GM10847 (cell line): Measurements from ENCODE around the gene NEXN.

Experiments used
- POLR2A ChIP-seq: IDR thresholded peaks from 2 replicates; pipeline ENCODE4 v1.6.1; 2011; ENCODE audit not compliant: insufficient read length; ENCODE audit errors: extremely low read depth

The NEXN gene

GRCh38 chr1:77940921-77941570 lies 52.6 kb downstream of the NEXN start:
- TF ChIP-seq POLR2A = no peak

GRCh38 chr1:77942400-77943140 lies 54.1 kb downstream of the NEXN start:
- no peak for TF ChIP-seq POLR2A

GRCh38 chr1:77945345-77945744 lies 56.9 kb downstream of the NEXN start:
- no peak for TF ChIP-seq POLR2A

- no peak for TF ChIP-seq POLR2A
Measured at GRCh38 chr1:77948841-77949424, 60.5 kb downstream of the NEXN start.

GRCh38 chr1:77950873-77951272 lies 62.4 kb downstream of the NEXN start:
- TF ChIP-seq POLR2A = no peak

- no peak for TF ChIP-seq POLR2A
Measured at GRCh38 chr1:77951328-77951727, 62.9 kb downstream of the NEXN start.

GRCh38 chr1:77953907-77954306 lies 65.5 kb downstream of the NEXN start:
- TF ChIP-seq POLR2A = no peak

GRCh38 chr1:77954521-77954920 lies 66.1 kb downstream of the NEXN start:
- TF ChIP-seq POLR2A = no peak

- no peak for TF ChIP-seq POLR2A
Measured at GRCh38 chr1:77955709-77956108, 67.3 kb downstream of the NEXN start.

- TF ChIP-seq POLR2A = no peak
Measured at GRCh38 chr1:77956464-77956863, 68.0 kb downstream of the NEXN start.

GRCh38 chr1:77958391-77958790 lies 70.0 kb downstream of the NEXN start:
- no peak for TF ChIP-seq POLR2A

GRCh38 chr1:77958850-77959249 lies 70.4 kb downstream of the NEXN start:
- TF ChIP-seq POLR2A = no peak

- no peak for TF ChIP-seq POLR2A
Measured at GRCh38 chr1:77961392-77961791, 73.0 kb downstream of the NEXN start.

GRCh38 chr1:77966291-77966690 lies 77.9 kb downstream of the NEXN start:
- TF ChIP-seq POLR2A = no peak

- TF ChIP-seq POLR2A = no peak
Measured at GRCh38 chr1:77970192-77970591, 81.8 kb downstream of the NEXN start.

GRCh38 chr1:77972080-77972479 lies 83.7 kb downstream of the NEXN start:
- TF ChIP-seq POLR2A = no peak
